GM18499 (cell line): ENCODE data around the gene RPL13A.
A peak's percentile ranks its signal among the peaks of the same experiment; 100 is the strongest.
"Not testable (repeated sequence)": the region's sequence is repeated elsewhere in the genome, so short reads cannot be mapped to it uniquely, and the experiment has no call there.

Source experiments
- ATAC-seq: cut with Tn5 transposase; IDR thresholded peaks from one replicate; pipeline ENCODE4 v1.9.1; 2021; ENCODE audit warnings: moderate number of reproducible peaks; ENCODE audit not compliant: insufficient read depth, unreplicated experiment

The RPL13A gene

DNA sequence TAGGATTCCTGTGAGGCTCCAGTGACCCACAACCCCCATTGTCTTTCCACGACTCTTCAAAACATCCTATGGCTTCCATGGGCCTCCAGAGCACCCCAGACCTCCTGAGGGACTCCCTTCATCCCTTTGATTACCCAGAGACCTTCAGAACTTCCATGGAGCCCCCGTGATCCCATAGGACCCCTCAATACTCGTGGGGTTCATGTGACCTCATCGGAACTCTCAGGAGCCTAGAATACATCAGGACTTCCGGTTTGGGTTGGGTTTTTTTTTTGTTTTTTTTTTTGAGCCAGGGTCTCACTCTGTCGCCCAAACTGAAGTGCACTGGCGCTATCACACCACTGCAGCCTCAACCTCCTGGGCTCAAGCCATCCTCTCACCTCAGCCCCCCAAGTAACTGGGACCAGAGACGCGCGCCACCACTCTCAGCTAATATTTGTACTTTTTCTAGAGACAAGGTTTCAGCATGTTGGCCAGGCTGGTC, 33.6 kb upstream of the RPL13A start:
- ATAC-seq: no peak

DNA sequence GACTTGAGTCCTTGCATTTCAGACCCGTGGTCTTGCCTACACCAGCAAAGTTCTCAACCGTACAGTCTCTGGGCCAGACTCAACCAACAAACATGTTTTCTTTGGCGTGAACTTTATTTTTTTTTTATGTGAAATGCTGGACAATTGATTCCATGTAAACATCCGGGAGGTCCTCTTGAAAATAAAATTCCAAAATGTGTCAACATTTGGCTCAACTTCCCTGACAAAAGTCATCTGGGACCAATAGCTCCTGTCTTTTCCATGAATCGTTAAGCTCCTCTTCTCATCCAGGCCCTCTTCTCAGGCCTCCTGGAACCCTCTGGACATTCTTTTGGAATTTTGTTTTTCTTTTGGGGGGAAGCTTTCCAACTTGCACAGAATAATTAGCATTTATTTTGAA, 31.6 kb upstream of the RPL13A start:
- ATAC-seq: no peak

DNA sequence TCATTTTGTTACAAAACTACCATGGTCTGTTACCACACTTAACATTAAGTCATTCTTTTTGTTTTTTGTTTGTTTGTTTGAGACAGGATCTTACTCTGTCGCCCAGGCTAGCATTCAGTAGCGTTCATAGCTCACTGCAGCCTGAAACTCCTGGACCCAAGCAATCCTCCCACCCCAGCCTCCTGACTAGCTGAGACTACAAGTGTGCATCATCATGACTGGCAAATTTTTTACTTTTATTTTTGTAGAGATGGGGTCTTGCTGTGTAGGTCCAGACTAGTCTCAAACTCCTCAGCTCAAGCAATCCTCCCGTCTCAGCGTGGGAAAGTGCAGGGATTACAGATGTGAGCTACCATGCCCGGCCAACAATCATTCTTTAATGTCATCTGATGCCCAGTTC, 31.1 kb upstream of the RPL13A start:
- ATAC-seq: no peak

DNA sequence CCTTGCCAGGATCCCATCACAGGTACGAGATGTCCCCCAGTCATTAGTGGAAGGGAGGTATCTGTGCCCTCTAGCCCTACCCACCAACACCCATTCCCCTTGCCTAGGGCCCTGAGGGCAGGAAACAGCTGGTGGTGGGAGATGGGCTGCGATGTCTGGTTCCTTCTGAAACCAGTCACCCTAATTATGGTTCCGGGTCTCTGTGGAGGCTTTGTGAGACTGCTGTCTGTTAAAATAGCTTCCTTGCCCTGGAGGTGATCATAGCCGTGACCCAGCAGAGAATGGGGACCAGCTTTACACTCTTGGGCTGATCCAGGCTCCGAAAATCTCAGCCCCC, 28.9 kb upstream of the RPL13A start:
- ATAC-seq: no peak

DNA sequence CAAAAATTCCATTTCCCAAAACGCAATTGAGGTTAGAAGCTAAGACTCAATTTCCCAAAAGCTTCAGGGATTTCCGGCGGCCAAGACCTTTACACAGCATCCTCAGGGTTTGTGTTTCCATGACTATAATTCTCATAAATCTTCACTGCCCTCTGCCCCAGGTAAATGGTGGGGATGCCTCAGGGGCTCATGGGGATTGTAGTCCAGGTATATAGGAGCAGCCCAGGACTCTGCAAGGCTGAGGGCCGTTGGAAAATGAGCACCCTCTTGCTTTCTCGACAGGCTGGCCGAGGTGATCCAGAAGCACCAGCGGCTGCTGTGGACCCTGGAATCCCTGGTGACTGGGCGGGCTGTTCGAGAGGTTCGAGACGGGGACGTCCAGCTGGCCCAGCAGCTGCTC, 28.0 kb upstream of the RPL13A start:
- no peak for ATAC-seq

DNA sequence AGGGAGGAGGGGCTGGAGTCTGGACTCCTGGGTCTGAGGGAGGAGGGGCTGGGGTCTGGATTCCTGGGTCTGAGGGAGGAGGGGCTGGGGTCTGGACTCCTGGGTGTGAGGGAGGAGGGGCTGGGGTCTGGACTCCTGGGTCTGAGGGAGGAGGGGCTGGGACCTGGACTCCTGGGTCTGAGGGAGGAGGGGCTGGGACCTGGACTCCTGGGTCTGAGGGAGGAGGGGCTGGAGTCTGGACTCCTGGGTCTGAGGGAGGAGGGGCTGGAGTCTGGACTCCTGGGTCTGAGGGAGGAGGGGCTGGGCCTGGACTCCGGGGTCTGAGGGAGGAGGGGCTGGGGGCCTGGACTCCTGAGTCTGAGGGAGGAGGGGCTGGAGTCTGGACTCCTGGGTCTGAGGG, 26.3 kb upstream of the RPL13A start:
- not testable (repeated sequence) for ATAC-seq

DNA sequence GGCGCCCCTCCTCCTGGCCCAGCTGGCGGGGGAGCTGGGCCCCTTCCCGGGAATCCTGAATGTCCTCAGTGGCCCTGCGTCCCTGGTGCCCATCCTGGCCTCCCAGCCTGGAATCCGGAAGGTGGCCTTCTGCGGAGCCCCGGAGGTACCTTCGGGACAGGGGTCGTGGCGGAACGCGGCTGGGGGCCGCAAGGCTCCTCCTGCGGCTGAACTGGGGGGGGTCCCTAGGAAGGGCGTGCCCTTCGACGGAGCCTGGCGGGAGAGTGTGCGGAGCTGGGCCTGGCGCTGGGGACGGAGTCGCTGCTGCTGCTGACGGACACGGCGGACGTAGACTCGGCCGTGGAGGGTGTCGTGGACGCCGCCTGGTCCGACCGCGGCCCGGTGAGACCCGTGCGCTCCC, 25.8 kb upstream of the RPL13A start:
- ATAC-seq: no peak

DNA sequence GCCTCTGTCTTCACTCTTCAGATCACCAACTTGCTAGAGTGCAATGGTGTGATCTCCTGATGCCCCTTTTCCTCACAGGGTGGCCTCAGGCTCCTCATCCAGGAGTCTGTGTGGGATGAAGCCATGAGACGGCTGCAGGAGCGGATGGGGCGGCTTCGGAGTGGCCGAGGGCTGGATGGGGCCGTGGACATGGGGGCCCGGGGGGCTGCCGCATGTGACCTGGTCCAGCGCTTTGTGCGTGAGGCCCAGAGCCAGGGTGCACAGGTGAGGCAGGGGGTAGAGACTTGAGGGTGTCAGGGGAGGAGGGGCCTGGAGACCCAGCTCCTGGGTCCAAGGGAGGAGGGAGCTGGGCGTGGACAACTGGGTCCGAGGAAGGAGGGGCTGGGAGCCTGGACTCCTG, 24.9 kb upstream of the RPL13A start:
- no peak for ATAC-seq

DNA sequence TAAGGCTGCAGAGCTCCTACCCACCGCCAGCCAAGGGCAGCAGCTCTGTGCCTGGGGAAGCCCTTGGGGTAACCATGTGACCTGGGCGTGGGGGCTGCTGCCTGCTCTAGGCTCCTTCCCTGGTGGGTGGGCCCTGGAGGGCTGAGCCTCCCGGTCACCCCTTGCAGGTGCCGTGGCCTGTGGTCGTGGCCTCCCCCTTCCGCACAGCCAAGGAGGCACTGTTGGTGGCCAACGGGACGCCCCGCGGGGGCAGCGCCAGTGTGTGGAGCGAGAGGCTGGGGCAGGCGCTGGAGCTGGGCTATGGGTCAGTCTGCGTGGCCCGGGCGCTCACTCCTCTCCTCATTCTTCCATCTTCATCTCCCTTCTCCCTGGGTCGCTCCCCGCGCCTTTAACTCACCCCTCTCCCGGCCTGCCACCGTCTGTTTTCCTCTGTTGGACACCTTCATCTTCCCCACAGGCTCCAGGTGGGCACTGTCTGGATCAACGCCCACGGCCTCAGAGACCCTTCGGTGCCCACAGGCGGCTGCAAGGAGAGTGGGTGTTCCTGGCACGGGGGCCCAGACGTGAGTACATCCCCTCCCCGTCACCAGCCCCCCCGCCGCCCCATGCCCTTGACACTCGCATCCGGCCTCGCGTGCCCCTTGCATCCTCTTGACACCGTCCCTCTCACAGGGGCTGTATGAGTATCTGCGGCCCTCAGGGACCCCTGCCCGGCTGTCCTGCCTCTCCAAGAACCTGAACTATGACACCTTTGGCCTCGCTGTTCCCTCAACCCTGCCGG, 23.3 kb upstream of the RPL13A start:
- ATAC-seq: no peak

DNA sequence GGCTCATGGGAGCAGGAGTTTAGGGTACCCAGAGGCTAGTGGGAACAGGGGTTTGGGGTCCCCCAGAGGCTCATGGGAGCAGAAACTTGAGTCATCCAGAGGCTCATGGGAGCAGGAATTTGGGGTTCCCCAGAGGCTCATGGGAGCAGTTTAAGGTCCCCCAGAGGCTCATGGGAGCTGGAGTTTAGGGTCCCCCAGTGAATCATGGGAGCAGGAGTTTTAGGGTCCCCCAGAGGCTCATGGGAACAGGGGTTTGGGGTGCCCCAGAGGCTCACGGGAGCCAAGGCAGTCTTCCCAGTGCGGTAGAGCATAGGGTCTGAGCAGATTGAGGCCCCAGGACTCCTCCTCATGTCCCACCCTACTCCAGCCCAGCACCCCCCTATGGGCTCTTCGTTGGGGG, 22.0 kb upstream of the RPL13A start:
- no peak for ATAC-seq

DNA sequence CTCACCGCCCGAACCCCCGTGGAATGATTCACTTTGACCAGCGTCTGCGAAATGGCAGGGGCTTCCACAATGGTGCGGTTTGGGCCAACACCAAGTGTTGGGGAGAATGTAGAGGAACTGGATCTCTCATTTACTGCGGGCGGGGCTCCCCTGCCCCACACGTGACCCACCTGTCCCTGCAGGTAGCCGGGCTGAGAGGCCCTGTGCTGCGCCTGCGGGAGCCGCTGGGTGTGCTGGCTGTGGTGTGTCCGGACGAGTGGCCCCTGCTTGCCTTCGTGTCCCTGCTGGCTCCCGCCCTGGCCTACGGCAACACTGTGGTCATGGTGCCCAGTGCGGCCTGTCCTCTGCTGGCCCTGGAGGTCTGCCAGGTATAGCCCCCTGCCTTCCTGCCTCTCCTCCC, 19.2 kb upstream of the RPL13A start:
- ATAC-seq: no peak

DNA sequence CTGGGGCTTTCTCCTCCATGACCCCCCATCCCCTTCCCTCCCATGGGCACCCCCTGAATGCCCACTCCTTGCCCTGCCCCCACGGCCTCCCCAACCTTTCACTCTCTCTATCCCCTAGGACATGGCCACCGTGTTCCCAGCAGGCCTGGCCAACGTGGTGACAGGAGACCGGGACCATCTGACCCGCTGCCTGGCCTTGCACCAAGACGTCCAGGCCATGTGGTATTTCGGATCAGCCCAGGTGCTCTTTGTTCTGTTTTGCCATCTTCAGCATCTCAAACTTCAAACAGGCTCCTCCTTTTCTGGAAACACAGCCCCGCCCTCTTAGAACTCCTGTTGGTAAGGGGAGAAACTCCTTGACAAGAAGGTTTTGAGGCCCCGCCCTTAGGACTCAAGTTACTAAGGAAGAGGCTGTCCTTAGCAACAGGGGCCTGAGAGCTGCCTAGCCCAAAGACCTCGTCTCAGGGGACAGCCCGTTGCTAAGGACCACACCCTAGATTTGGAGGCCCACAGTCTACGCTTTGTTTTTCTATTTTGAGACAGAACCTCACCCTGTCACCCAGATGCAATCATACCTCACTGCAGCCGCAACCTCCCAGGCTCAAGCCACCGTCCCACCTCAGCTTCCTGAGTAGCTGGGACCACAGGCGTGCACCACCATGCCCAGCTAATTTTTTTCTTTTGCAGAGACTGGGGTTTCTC, 18.5 kb upstream of the RPL13A start:
- peak; percentile 45 for ATAC-seq

DNA sequence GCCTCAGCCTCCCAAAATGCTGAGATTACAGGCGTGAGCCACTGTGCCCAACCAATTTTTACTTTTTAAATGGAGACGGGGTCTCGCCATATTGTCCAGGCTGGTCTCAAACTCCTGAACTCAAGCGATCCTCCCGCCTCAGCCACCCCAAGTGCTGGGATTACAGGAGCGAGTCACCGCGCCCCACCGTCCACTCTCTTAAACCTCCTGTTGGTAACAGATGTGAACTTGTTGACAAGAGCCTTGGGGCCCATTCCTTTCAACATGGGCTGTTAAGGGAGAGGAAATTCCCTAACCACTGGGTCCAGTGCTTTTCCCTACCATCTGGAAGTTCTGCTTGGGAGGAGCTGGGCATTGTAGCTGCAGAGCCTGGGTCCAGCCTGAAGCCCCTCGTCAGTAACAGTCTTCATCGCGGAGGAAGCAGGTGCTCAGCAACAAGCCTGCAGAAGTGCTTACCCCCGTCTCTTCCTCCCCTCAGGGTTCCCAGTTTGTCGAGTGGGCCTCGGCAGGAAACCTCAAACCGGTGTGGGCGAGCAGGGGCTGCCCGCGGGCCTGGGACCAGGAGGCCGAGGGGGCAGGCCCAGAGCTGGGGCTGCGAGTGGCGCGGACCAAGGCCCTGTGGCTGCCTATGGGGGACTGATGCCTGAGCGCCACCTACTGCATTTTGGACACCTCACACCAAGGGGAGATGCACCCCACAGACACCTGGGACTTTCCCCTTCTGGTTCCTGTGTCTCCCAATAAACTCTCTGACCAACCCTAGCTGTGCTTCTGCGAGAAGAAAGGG, 17.4 kb upstream of the RPL13A start:
- ATAC-seq: no peak

DNA sequence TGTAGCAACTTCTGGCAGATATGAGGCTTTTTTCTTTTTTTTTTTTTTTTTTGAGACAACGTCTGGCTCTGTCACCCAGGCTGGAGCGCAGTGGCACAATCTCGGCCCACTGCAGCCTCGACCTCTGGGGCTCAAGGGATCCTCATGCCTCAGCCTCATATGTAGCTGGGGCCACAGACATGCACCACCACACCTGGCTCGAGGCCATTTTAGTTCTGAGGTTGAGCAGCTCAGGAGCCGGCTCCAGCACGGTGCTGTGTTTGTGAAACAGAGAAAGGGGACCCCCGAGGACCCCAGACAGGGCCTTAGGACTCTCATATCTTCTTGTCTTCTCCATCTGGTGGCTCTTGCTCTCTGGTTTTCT, 16.8 kb upstream of the RPL13A start:
- no peak for ATAC-seq

DNA sequence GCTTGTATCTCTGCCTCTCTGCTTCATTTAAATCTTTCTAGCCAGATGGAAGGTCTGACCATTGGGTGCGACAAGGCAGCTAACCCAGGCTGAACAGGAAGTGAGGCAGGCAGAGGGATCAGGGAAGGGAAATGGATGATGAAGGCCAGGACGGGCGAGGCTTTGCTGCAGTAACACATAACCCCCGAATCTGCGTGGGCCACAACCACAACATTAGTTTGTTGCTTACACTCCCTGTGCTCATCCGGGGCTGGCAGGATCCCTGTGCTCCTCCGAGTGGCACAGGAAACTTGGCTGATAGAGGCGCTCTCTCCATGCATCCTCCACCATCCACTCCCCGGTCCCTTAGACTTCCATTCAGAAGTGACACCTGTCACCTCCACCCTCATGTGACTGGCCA, 14.5 kb upstream of the RPL13A start:
- no peak for ATAC-seq

DNA sequence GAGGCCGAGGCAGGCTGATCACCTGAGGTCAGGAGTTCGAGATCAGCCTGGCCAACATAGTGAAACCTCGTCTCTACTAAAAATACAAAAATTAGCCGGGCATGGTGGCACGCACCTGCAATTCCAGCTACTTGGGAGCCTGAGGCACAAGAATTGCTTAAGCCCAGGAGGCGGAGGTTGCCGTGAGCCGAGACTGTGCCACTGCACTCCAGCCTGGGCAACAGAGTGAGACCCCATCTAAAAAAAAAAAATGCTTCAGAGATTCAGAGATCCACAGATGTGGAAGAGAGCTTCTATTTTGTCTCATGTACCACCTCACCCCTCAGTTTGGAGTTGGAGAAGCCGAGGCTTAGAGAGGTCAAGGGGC, 13.9 kb upstream of the RPL13A start:
- ATAC-seq: not testable (repeated sequence)

DNA sequence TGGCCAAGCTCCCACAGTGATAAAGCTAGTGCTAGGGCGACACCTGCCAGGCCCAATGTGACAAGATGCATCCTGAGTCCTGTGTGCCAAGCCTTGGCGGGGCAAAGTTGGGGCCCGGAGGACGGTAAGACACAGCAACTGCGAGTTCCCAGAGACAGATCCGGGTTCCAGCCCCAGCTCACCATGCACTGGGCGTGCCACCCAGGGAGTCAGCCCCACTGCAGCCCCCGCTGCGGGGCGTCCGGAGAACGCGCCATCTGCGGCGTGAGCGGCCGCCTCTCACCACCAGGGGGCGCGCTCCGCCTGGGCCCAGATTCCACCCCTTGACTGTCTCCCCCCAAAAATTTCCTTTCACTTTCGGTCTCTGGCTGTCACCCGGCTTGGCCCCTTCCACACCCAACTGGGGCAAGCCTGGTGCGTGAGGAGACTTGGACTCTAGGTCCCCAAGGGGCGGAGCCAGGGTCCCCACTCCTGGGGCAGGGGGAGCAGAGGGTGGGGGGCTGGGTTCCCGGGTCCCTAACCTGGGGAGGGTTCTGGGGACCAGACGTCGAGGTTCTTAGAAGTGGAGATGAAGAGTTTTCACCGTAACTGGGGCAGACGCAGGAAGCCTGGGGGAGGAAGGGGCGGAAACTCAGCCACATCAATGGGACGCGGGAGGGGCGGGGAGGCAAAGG, 13.4 kb upstream of the RPL13A start, which contains the start of gene FLT3LG:
FLT3LG (plus strand) TSS at position 348 of the 674 bp plus-strand sequence. CDS start 425 bp downstream, outside the sequence.
- no peak for ATAC-seq

DNA sequence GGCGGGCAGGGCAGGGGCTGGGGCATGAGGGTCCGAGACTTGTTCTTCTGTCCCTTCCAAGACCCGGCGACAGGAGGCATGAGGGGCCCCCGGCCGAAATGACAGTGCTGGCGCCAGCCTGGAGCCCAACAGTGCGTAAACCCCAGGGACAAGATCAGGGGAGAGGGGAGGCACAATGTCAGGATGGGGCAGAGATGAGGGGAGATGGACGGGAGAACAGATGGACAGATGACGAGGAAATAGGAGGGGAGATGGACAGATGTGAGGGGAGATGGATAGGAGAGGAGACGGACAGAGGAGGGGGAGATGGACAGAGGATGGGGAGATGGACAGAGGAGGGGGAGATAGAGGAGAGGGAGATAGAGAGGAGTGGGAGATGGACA, 12.9 kb upstream of the RPL13A start:
- no peak for ATAC-seq

DNA sequence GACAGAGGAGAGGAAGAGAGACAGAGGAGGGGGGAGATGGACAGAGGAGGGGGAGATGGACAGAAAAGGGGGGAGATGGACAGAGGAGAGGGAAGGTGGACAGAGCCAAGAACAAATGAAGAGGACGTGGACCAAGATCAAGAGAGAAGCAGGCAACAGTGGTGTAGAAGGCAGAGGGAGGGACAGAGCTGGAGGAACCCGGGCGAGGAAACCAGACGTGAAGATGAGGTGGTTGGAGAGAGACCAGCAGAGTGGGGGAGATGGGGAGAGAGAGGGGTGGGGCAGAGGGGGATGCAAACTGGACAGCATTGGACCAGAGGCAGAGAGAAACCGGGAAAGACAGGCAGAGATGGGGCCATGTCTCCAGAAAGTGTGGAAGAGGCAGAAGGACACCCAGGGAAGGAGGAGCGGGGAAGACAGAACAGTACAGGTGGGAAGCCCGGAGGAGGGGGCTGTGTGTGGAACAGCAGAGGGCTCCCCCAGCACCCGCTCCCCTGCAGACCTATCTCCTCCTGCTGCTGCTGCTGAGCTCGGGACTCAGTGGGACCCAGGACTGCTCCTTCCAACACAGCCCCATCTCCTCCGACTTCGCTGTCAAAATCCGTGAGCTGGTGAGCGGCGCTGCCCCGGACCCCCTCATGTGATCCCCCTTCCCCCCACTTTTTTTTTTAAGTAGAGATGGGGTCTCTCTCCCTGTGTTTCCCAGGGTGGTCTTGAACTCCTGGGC, 12.1 kb upstream of the RPL13A start:
- no peak for ATAC-seq
